MCF 10A (cell line): ENCODE measurements around the gene GALNT1. TPM values are rescaled to one million over a fixed set of nuclear protein-coding genes. Genes with fewer than 3 reads are reported as not detected.

Source experiments
- BruUV-seq: library from RNA; stranded (reverse); fragments of 400-500 nt; replicated peaks from 2 replicates; lab custom pipeline; 2021; lab: Mats Ljungman, UMichigan
- CTCF ChIA-PET: fragments of 300-600 bp; sonication (Branson Sonifier 250); formaldehyde crosslinking; extraction: SDS; loops from one replicate; lab custom pipeline; 2021; ENCODE audit warnings: antibody characterized with exemption, inconsistent platforms; lab: Yijun Ruan, JAX
- POLR2A ChIA-PET: fragments of 300-600, 350-650 bp; sonication (Branson Sonifier 250); formaldehyde crosslinking; extraction: SDS; loops from one replicate; lab custom pipeline; 2020; ENCODE audit warnings: antibody characterized with exemption, inconsistent platforms; lab: Yijun Ruan, JAX
- DNase-seq: peaks from one replicate; pipeline ENCODE4 v3.0.0-alpha.2; 2018; ENCODE audit not compliant: unreplicated experiment
- H3K27ac Mint-ChIP-seq: one replicate; pipeline ENCODE4 v1.8.0; 2022; ENCODE audit warnings: mild to moderate bottlenecking, low read depth, mixed read lengths; ENCODE audit not compliant: unreplicated experiment
- H3K27me3 Mint-ChIP-seq: one replicate; pipeline ENCODE4 v1.8.0; 2022; ENCODE audit warnings: mixed read lengths; ENCODE audit not compliant: insufficient read depth, unreplicated experiment
- H3K36me3 Mint-ChIP-seq: one replicate; pipeline ENCODE4 v1.8.0; 2022; ENCODE audit warnings: mild to moderate bottlenecking, moderate library complexity, mixed read lengths; ENCODE audit not compliant: insufficient read depth, unreplicated experiment
- H3K4me1 Mint-ChIP-seq: one replicate; pipeline ENCODE4 v1.8.0; 2022; ENCODE audit warnings: mixed read lengths; ENCODE audit not compliant: insufficient read depth, unreplicated experiment
- H3K4me3 Mint-ChIP-seq: one replicate; pipeline ENCODE4 v1.8.0; 2022; ENCODE audit warnings: mild to moderate bottlenecking, moderate library complexity, mixed read lengths; ENCODE audit not compliant: unreplicated experiment
- H3K9me3 Mint-ChIP-seq: one replicate; pipeline ENCODE4 v1.8.0; 2022; ENCODE audit warnings: mixed read lengths; ENCODE audit not compliant: unreplicated experiment
- intact Hi-C: fragments of 100-400 bp; cut with micrococcal nuclease; formaldehyde crosslinking; loops from 2 replicates; pipeline ENCODE4 v1.14.1; 2022
- total RNA-seq: library from RNA; stranded (reverse); gene quantifications from 2 replicates; pipeline ENCODE4 v1.2.3, GENCODE V29; 2022
- TF ChIP-seq, protein P1 (sequence below): fragments of 200-600 bp; IDR thresholded peaks from one replicate; pipeline ENCODE4 v1.8.0; 2022; ENCODE audit warnings: antibody characterized with exemption, mild to moderate bottlenecking; ENCODE audit not compliant: unreplicated experiment

The GALNT1 gene
- total RNA-seq, 1 experiment from 2014 or later, result 71.0 TPM

DNA sequence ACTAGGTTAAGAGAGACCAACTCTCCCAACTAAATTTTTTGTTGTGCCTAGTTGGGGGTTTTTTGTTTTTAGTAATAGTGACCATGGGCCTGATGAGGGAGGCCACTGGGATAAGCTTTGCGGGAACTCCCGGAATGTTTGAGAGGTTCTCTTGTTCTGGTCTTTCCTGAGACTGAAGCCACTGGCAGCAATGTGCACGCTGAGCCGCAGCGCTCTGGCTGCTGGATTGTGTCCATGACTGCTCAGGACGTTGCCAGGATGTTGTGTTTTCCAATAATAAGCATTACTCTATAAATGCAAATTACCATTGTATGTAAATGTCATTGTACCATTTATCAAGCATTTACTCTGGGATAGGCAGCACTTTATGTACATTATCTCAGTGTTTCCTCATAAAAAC is 126.1 kb downstream of the GALNT1 start:
- intact Hi-C loops, result no loop called here
- no peaks in the 10 kb centered on the region for H3K4me1 Mint-ChIP-seq
- H3K4me3 Mint-ChIP-seq, result no peak overlapping the region
- CTCF ChIA-PET, result no interaction called here
- POLR2A ChIA-PET, result no interaction called here
- no peaks in the 10 kb centered on the region for H3K27me3 Mint-ChIP-seq
- TF ChIP-seq, protein P1, sequence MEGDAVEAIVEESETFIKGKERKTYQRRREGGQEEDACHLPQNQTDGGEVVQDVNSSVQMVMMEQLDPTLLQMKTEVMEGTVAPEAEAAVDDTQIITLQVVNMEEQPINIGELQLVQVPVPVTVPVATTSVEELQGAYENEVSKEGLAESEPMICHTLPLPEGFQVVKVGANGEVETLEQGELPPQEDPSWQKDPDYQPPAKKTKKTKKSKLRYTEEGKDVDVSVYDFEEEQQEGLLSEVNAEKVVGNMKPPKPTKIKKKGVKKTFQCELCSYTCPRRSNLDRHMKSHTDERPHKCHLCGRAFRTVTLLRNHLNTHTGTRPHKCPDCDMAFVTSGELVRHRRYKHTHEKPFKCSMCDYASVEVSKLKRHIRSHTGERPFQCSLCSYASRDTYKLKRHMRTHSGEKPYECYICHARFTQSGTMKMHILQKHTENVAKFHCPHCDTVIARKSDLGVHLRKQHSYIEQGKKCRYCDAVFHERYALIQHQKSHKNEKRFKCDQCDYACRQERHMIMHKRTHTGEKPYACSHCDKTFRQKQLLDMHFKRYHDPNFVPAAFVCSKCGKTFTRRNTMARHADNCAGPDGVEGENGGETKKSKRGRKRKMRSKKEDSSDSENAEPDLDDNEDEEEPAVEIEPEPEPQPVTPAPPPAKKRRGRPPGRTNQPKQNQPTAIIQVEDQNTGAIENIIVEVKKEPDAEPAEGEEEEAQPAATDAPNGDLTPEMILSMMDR, result no peak
- no peaks in the 10 kb centered on the region for H3K9me3 Mint-ChIP-seq
- peaks cover 42% of the 10 kb centered on the region for H3K36me3 Mint-ChIP-seq
- H3K27ac Mint-ChIP-seq, result no peak overlapping the region
- BruUV-seq, result no TSS peak
- DNase-seq, result no peak

DNA sequence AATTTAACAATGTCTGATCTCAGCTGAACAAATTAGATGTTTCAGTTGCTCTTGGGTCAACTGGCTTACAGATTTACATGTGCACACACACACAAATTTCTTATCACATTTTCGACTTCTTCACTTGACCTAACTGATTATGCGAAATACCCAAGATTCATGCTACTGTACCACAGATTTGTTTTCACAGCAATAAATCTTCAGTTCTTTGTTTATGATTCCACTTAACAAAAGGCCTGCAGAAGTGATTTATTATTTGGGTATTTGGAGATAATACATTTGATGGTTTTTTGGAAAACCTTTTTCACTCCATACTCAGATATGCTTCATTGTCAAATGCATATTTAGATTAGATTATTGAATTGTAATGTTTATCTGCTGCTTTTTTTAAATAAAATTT is 129.0 kb downstream of the GALNT1 start:
- Mint-ChIP-seq H3K4me3 (no peak overlapping the region), H3K9me3 (no peaks in the 10 kb centered on the region), H3K36me3 (peaks cover 33% of the 10 kb centered on the region), H3K4me1 (no peaks in the 10 kb centered on the region), H3K27me3 (no peaks in the 10 kb centered on the region), H3K27ac (no peak overlapping the region)
- intact Hi-C loops, result loop anchor here (10.0 kb wide), 1 partner anchor 306 kb away; no protein-coding TSS in a partner anchor
- no peak for DNase-seq
- TF ChIP-seq, protein P1, result no peak
- CTCF ChIA-PET, result interaction anchor here (0.6 kb wide), 1 partner anchor 305 kb away, joined by 3 read pairs; no protein-coding TSS in a partner anchor
- POLR2A ChIA-PET, result no interaction called here
- BruUV-seq, result no TSS peak

DNA sequence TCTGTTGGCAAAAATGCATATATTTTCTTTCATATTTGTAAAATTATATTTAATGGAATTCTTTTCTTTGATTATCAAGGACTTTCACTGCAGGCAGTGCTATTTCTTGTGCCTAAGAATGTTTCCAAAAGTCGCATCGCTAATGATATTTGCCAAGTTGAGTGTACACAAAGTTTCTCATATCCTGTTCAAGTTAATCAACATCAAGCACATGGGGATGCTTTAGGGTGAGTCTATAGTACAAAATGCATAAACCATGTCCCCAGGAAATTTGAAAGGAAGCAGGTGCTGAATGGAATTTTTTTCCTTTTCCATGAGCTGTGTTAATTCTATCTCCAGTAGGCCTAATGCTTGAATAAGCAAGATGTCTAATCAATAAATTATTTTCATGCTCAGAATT is 129.7 kb downstream of the GALNT1 start:
- Mint-ChIP-seq H3K27ac (no peak overlapping the region), H3K4me1 (no peaks in the 10 kb centered on the region), H3K36me3 (peaks cover 27% of the 10 kb centered on the region), H3K27me3 (no peaks in the 10 kb centered on the region), H3K4me3 (no peak overlapping the region), H3K9me3 (no peaks in the 10 kb centered on the region)
- ChIA-PET POLR2A (no interaction called here), CTCF (no interaction called here)
- TF ChIP-seq, protein P1, result no peak
- no peak for DNase-seq
- BruUV-seq, result no TSS peak
- intact Hi-C loops, result loop anchor here (10.0 kb wide), 1 partner anchor 306 kb away; no protein-coding TSS in a partner anchor

DNA sequence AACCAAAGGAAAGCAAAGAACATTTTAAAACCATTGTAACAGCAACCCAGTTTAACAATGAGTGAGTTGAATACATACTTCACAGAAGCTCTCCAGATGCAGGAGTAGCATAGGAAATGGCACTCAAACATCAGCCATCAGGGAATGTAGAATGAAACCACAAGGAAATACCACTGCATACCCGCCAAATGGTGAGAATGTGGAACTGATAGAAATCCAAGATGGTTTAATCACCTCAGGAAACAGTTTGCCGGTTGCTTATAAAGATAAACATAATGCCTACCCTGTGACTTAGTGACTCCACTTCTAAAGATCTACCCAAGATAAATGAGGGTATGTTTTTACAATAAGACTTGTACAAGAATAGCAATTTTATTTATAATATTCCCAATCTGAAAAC is 132.0 kb downstream of the GALNT1 start:
- Mint-ChIP-seq H3K36me3 (peaks cover 23% of the 10 kb centered on the region), H3K27me3 (no peaks in the 10 kb centered on the region), H3K9me3 (peaks cover 5% of the 10 kb centered on the region), H3K4me3 (no peak overlapping the region), H3K4me1 (no peaks in the 10 kb centered on the region), H3K27ac (no peak overlapping the region)
- ChIA-PET CTCF (interaction anchor here (1.2 kb wide), 1 partner anchor 43 kb away, joined by 4 read pairs; no protein-coding TSS in a partner anchor), POLR2A (no interaction called here)
- intact Hi-C loops, result loop anchor here (10.0 kb wide), 1 partner anchor 309 kb away; no protein-coding TSS in a partner anchor
- TF ChIP-seq, protein P1, result no peak
- no TSS peak for BruUV-seq
- no peak for DNase-seq
